ENCODE measurements around the gene ZKSCAN5.
"Not testable (repeated sequence)": the region's sequence is repeated elsewhere in the genome, so short reads cannot be mapped to it uniquely, and the experiment has no call there.

ZKSCAN5 gene

GRCh38 chr7:99493823-99494222 lies 10.6 kb upstream of the ZKSCAN5 start:
- TF ChIP-seq, protein P1, sequence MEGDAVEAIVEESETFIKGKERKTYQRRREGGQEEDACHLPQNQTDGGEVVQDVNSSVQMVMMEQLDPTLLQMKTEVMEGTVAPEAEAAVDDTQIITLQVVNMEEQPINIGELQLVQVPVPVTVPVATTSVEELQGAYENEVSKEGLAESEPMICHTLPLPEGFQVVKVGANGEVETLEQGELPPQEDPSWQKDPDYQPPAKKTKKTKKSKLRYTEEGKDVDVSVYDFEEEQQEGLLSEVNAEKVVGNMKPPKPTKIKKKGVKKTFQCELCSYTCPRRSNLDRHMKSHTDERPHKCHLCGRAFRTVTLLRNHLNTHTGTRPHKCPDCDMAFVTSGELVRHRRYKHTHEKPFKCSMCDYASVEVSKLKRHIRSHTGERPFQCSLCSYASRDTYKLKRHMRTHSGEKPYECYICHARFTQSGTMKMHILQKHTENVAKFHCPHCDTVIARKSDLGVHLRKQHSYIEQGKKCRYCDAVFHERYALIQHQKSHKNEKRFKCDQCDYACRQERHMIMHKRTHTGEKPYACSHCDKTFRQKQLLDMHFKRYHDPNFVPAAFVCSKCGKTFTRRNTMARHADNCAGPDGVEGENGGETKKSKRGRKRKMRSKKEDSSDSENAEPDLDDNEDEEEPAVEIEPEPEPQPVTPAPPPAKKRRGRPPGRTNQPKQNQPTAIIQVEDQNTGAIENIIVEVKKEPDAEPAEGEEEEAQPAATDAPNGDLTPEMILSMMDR (IDR thresholded peaks at IDR 0.05; ENCODE audit: control extremely low read depth, extremely low read depth, low read depth, missing control alignments): no peak
- no peak for DNase-seq (ENCODE audit: extremely low spot score)
- ChIA-PET POLR2A (no interaction called here), CTCF (no interaction called here)

DNA sequence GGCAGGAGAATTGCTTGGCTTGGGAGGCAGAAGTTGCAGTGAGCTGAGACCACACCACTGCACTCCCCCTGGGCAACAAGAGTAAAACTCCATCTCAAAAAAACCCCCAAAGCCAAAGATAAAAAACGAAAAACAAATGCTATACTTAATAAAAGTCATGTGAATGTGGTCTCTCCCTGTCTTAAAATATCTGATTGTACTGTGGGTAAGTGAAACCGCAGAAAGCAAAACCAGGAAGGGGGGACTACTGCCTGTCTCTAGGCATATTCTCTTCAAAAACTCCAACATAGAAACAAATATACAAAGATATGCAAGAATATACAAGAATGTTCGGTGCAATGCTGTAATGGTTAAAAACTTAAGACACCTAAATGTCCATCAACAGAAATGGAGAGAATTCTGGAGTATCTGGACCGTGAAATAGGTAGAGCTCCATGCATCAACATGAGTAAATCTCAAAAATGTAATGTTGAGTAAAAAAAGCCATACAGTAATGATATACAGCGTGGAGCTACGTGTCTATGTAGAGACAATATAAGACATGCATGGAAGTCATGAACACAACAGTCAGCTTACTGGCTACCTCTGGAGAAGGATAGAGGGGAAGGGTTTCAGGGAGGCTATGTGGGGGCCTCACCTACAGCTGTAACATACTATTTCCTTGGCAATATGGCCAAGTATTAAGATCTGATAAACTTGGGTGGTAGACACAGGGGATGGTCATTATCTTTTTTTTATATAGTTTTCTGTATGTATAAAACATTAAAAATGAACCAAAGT lies 6.5 kb upstream of the ZKSCAN5 start:
- CTCF ChIA-PET: interaction anchor here (1.1 to 2.1 kb wide), 2 partner anchors 12 to 22 kb away, joined by 5 read pairs; no protein-coding TSS in a partner anchor
- POLR2A ChIA-PET: interaction anchor here (0.7 kb wide), 1 partner anchor 1390 kb away, joined by 3 read pairs; no protein-coding TSS in a partner anchor
- DNase-seq (ENCODE audit: extremely low spot score): no peak
- TF ChIP-seq, protein P1 (IDR thresholded peaks at IDR 0.05; ENCODE audit: control extremely low read depth, extremely low read depth, low read depth, missing control alignments): no peak

DNA sequence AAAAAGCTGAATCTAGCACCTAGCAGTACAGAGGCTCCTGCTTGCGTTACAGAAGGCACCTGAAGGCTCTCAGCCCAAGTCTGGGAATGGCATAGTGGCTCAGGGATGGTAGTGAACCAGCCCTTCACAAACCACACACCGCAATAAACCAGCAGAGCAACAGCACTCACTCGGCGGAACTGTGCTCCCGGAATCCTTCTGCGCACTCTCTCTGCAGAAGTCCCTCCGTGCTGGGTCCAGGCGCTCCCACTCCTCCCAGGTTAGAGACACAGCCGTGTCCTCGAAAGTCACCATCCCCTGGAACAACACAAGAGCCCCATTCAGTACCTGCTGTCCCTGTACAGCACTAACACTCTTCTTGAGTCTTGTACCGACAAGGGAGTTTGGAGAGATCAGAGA lies 5.9 kb upstream of the ZKSCAN5 start:
- POLR2A ChIA-PET: interaction anchor here (0.7 kb wide), 1 partner anchor 1389 kb away, joined by 3 read pairs; no protein-coding TSS in a partner anchor
- TF ChIP-seq, protein P1 (IDR thresholded peaks at IDR 0.05; ENCODE audit: control extremely low read depth, extremely low read depth, low read depth, missing control alignments): no peak
- no peak for DNase-seq (ENCODE audit: extremely low spot score)
- CTCF ChIA-PET: interaction anchor here (1.1 to 2.1 kb wide), 2 partner anchors 12 to 23 kb away, joined by 5 read pairs; no protein-coding TSS in a partner anchor

GRCh38 chr7:99499371-99499720 lies 5.1 kb upstream of the ZKSCAN5 start:
- TF ChIP-seq, protein P1 (IDR thresholded peaks at IDR 0.05; ENCODE audit: control extremely low read depth, extremely low read depth, low read depth, missing control alignments): no peak
- ChIA-PET CTCF (no interaction called here), POLR2A (interaction anchor here (1.1 to 1.4 kb wide), 3 partner anchors 8 to 62 kb away, joined by 3 to 12 read pairs (median 4); partner anchors contain the start of gene ZNF655)
- DNase-seq (ENCODE audit: extremely low spot score): peak; percentile 41

DNA sequence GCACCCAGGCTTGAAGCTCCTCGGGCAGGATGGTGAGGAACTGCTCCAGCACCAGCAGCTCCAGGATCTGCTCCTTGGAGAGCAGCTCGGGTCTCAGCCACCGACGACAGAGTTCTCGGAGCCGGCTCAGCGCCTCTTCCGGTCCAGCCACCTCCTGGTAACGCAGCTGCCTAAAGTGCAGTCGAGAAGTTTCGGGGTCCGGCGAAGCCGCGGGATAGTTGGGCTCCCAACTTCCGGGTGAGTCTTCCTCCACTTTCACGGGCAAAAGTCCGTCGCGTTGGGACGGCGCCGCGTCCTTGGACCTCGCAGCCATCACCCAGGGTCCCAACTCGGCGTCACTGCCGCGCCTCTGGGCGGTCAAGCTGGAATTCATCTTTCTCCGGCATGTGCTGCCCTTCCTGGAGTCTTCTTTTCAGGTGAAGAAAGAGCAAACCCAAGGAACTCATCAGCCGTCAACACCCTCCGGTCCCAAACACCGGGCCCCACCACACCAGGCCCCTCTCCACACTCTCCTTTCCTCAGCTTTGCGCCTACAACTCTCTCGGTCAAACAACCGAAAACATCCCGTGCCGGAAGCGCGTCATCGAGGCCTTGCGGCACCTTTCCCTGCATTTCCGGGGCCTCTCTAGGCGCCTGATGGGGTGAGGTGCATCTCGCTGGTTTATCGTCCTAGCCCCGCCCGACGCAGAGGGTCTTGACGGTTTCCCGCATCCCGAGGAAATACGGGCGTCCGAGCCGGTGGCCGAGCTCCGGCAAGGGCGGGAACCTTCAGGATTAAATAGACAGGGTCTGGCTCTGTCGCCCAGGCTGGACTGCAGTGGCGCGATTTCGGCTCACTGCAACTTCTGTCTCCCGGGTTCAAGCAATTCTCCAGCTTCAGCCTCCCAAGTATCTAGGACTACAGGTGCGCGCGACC lies 4.5 kb upstream of the ZKSCAN5 start, which contains the start of gene ZNF394:
Gene ZNF394, minus strand, starts transcription at position 561 of the 916 bp plus-strand sequence. Its CDS starts 188 bp downstream, at position 373.
- ChIA-PET POLR2A (interaction anchor here (1.1 to 1.4 kb wide), 3 partner anchors 9 to 61 kb away, joined by 3 to 12 read pairs (median 4); partner anchors contain the start of gene ZNF655), CTCF (no interaction called here)
- DNase-seq (ENCODE audit: extremely low spot score): peak; percentile 90
- TF ChIP-seq, protein P1 (IDR thresholded peaks at IDR 0.05; ENCODE audit: control extremely low read depth, extremely low read depth, low read depth, missing control alignments): no peak

- POLR2A ChIA-PET: interaction anchor here (1.2 to 1.4 kb wide), 2 partner anchors 9 to 60 kb away, joined by 3 to 12 read pairs; no protein-coding TSS in a partner anchor
- TF ChIP-seq, protein P1 (IDR thresholded peaks at IDR 0.05; ENCODE audit: control extremely low read depth, extremely low read depth, low read depth, missing control alignments): no peak
- CTCF ChIA-PET: no interaction called here
- no peak for DNase-seq (ENCODE audit: extremely low spot score)
Measured at GRCh38 chr7:99500637-99501009, 3.8 kb upstream of the ZKSCAN5 start.

GRCh38 chr7:99501236-99501635 lies 3.2 kb upstream of the ZKSCAN5 start:
- DNase-seq (ENCODE audit: extremely low spot score); CTCF ChIA-PET; POLR2A ChIA-PET: not testable (repeated sequence)

Data from GM10248 (cell line).